PFSK-1 (cell line): Measurements from ENCODE around the gene USP36.

ENCODE experiments used
- FOXP2 ChIP-seq: optimal IDR thresholded peaks from 2 replicates; pipeline ENCODE3; 2011; ENCODE audit warnings: borderline replicate concordance, control low read depth, inconsistent platforms; ENCODE audit not compliant: insufficient read depth; ENCODE audit errors: extremely low read length, extremely low read depth
- POLR2AphosphoS5 ChIP-seq: IDR thresholded peaks from 2 replicates; pipeline ENCODE4 v1.6.1; 2012; ENCODE audit warnings: low read depth, mild to moderate bottlenecking, control low read depth, low read length, moderate library complexity
- REST ChIP-seq, 2 experiments: IDR thresholded peaks; 2 replicates each; pipeline versions ENCODE4 v1.6.1 to v1.8.0; 2011 to 2012; ENCODE audit warnings: low read depth in 2 of 2, low read length in 2 of 2, control low read depth in 1 of 2, inconsistent platforms in 1 of 2, mild to moderate bottlenecking in 1 of 2, moderate library complexity in 1 of 2; ENCODE audit not compliant: insufficient read depth in 1 of 2
- SIN3A ChIP-seq: IDR thresholded peaks from 2 replicates; pipeline ENCODE4 v1.6.1; 2012; ENCODE audit warnings: mild to moderate bottlenecking, low read length, moderate library complexity, borderline replicate concordance; ENCODE audit not compliant: insufficient read depth
- TAF1 ChIP-seq: IDR thresholded peaks from 2 replicates; pipeline ENCODE4 v1.6.1; 2012; ENCODE audit warnings: low read length, control low read depth, borderline replicate concordance; ENCODE audit not compliant: insufficient read depth

Gene USP36

GRCh38 chr17:78759203-78759968 is 81.2 kb downstream of the USP36 start:
- TF ChIP-seq REST (IDR thresholded peaks at IDR 0.05; ENCODE audit: insufficient read depth in 1 of 2, low read depth in 2 of 2, low read length in 2 of 2) (no peak), FOXP2 (no peak), TAF1 (no peak), POLR2AphosphoS5 (no peak), SIN3A (no peak)

- TF ChIP-seq TAF1 (no peak), REST (IDR thresholded peaks at IDR 0.05; ENCODE audit: insufficient read depth in 1 of 2, low read depth in 2 of 2, low read length in 2 of 2) (no peak), FOXP2 (no peak), SIN3A (no peak), POLR2AphosphoS5 (no peak)
These were observed 87.0 kb downstream of the USP36 start for GRCh38 chr17:78753316-78754250.

DNA sequence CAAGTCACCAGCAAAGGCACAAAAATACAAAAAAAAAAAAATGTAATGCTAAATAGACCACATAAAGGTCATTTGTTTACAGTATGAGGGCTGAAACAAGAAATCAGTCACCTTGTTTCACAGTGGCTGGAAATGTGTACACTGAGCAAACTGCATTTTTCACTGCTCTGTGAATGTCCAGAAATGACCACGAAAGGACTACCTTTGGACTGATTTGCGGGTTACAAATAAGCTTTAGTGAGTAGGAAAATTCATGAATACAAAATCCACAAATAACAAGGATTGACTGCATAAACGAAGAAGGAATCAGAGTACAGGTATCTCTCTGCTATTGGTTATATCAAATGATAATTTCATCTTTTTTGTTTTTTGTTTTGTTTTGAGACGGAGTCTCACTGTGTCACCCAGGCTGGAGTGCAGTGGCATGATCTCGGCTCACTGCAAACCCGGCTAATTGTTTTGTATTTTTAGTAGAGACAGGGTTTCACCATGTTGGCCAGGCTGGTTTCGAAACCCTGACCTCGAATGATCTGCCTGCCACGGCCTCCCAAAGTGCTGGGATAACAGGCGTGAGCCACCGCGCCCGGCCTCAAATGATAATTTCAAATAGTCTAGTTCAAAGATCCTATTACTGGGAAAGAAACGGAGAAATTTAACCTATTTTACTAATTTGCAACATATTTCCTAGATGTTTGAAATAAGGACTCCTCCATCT is 89.0 kb downstream of the USP36 start:
- TF ChIP-seq TAF1, result no peak
- TF ChIP-seq REST (IDR thresholded peaks at IDR 0.05; ENCODE audit: insufficient read depth in 1 of 2, low read depth in 2 of 2, low read length in 2 of 2), result no peak
- TF ChIP-seq SIN3A, result no peak
- TF ChIP-seq FOXP2, result no peak
- TF ChIP-seq POLR2AphosphoS5, result no peak

GRCh38 chr17:78748730-78749317 is 91.8 kb downstream of the USP36 start:
- TF ChIP-seq TAF1 (no peak), FOXP2 (no peak), REST (IDR thresholded peaks at IDR 0.05; ENCODE audit: insufficient read depth in 1 of 2, low read depth in 2 of 2, low read length in 2 of 2) (no peak), POLR2AphosphoS5 (no peak), SIN3A (no peak)
